HepG2 (cell line): ENCODE results near the gene IRF7. TPM values are rescaled to one million over a fixed set of nuclear protein-coding genes. Genes with fewer than 3 reads are reported as not detected.

Experiments
- ARNTL ChIP-seq: sonication (generic); formaldehyde crosslinking; IDR thresholded peaks from 2 replicates; pipeline ENCODE4 v1.4.0; 2020; ENCODE audit warnings: mild to moderate bottlenecking, missing genetic modification reagents
- CREBL2 ChIP-seq: sonication (generic); formaldehyde crosslinking; IDR thresholded peaks from 2 replicates; pipeline ENCODE4 v1.8.1; 2023; ENCODE audit warnings: missing genetic modification reagents, mild to moderate bottlenecking, borderline replicate concordance
- FOSL2 ChIP-seq: sonication (generic); formaldehyde crosslinking; IDR thresholded peaks from 2 replicates; pipeline ENCODE4 v1.4.0; 2020; ENCODE audit warnings: missing genetic modification reagents
- HNF4A ChIP-seq: sonication (generic); formaldehyde crosslinking; IDR thresholded peaks from 2 replicates; pipeline ENCODE4 v1.4.0; 2020; ENCODE audit warnings: missing genetic modification reagents
- HNRNPL ChIP-seq: fragments of 200-400 bp; formaldehyde crosslinking; IDR thresholded peaks from 2 replicates; pipeline ENCODE4 v1.6.1; 2017; ENCODE audit warnings: mild to moderate bottlenecking, low read depth, low read length
- LCORL ChIP-seq, 2 experiments: fragments of 450-650 bp in 1 of 2; sonication (generic) in 1 of 2; formaldehyde crosslinking in 1 of 2; IDR thresholded peaks; 2 replicates each; pipeline versions ENCODE4 v1.5.0 to v1.6.1; 2017 to 2020; ENCODE audit warnings: antibody characterized with exemption in 1 of 2, missing genetic modification reagents in 1 of 2
- MBD4 ChIP-seq: IDR thresholded peaks from 2 replicates; pipeline ENCODE4 v1.6.1; 2012; ENCODE audit warnings: low read length, inconsistent platforms, borderline replicate concordance
- MEIS1 ChIP-seq: sonication (generic); formaldehyde crosslinking; IDR thresholded peaks from 2 replicates; pipeline ENCODE4 v1.9.0; 2021; ENCODE audit warnings: mild to moderate bottlenecking, missing genetic modification reagents, moderate library complexity, borderline replicate concordance
- MIER3 ChIP-seq: IDR thresholded peaks from 2 replicates; pipeline ENCODE4 v1.6.1; 2016; ENCODE audit warnings: missing compliant biosample characterization, borderline replicate concordance
- NFE2 ChIP-seq: sonication (generic); formaldehyde crosslinking; IDR thresholded peaks from 2 replicates; pipeline ENCODE4 v1.4.0; 2020; ENCODE audit warnings: missing genetic modification reagents
- NKX3-1 ChIP-seq: sonication (generic); formaldehyde crosslinking; IDR thresholded peaks from 2 replicates; pipeline ENCODE4 v1.5.0; 2020; ENCODE audit warnings: missing genetic modification reagents
- NR3C1 ChIP-seq: sonication (generic); formaldehyde crosslinking; IDR thresholded peaks from 2 replicates; pipeline ENCODE4 v1.4.0; 2020; ENCODE audit warnings: missing genetic modification reagents
- SAP130 ChIP-seq: IDR thresholded peaks from 2 replicates; pipeline ENCODE4 v1.6.1; 2016; ENCODE audit warnings: low read depth
- SRSF4 ChIP-seq: fragments of 200-400 bp; formaldehyde crosslinking; IDR thresholded peaks from one replicate; pipeline ENCODE4 v1.6.1; 2018; ENCODE audit warnings: mild to moderate bottlenecking, low read depth, low read length, moderate library complexity; ENCODE audit not compliant: poor library complexity, severe bottlenecking
- YEATS2 ChIP-seq: sonication (generic); formaldehyde crosslinking; IDR thresholded peaks from 2 replicates; pipeline ENCODE4 v1.4.0; 2020; ENCODE audit warnings: missing genetic modification reagents, borderline replicate concordance
- ZGPAT ChIP-seq: IDR thresholded peaks from 2 replicates; pipeline ENCODE4 v1.6.1; 2016; ENCODE audit warnings: mild to moderate bottlenecking
- ZMYM2 ChIP-seq: sonication (generic); formaldehyde crosslinking; IDR thresholded peaks from 2 replicates; pipeline ENCODE4 v1.8.0; 2022; ENCODE audit warnings: mild to moderate bottlenecking, missing genetic modification reagents
- ZNF225 ChIP-seq: sonication (generic); formaldehyde crosslinking; IDR thresholded peaks from 2 replicates; pipeline ENCODE4 v1.4.0; 2020; ENCODE audit warnings: mild to moderate bottlenecking, missing genetic modification reagents
- ZNF503 ChIP-seq: sonication (generic); formaldehyde crosslinking; IDR thresholded peaks from 2 replicates; pipeline ENCODE4 v1.4.0; 2020; ENCODE audit warnings: missing genetic modification reagents
- ZNF549 ChIP-seq: sonication (generic); formaldehyde crosslinking; IDR thresholded peaks from 2 replicates; pipeline ENCODE4 v1.5.0; 2020; ENCODE audit warnings: missing genetic modification reagents
- ZNF562 ChIP-seq: sonication (generic); formaldehyde crosslinking; IDR thresholded peaks from 2 replicates; pipeline ENCODE4 v1.8.0; 2022; ENCODE audit warnings: missing genetic modification reagents, borderline replicate concordance
- ZNF563 ChIP-seq: sonication (generic); formaldehyde crosslinking; IDR thresholded peaks from 2 replicates; pipeline ENCODE4 v1.8.0; 2022; ENCODE audit warnings: mild to moderate bottlenecking, moderate library complexity, missing genetic modification reagents
- ZNF687 ChIP-seq: sonication (generic); formaldehyde crosslinking; IDR thresholded peaks from 2 replicates; pipeline ENCODE4 v1.5.1; 2020; ENCODE audit warnings: mild to moderate bottlenecking, missing genetic modification reagents, moderate library complexity
- polyA plus RNA-seq, 8 experiments: library from polyadenylated mRNA; depleted of rRNA in 3 of 8; stranded (reverse) in 7 of 8; unstranded in 1 of 8; fragments of >200 nt; fragmentation: Illumina TruSeq in 4 of 8; extraction: Trizol in 4 of 8; gene quantifications; 2 replicates each; pipeline versions ENCODE4 v1.2.1 to v1.2.3, GENCODE V29; 2011 to 2016; ENCODE audit warnings: low read depth in 4 of 8, missing spikeins in 1 of 8, mixed read lengths in 1 of 8; ENCODE audit not compliant: insufficient read depth in 1 of 8
- total RNA-seq, 5 experiments: library from RNA; depleted of rRNA; stranded (reverse); fragments of >200 nt; fragmentation: Illumina TruSeq; extraction: Trizol; gene quantifications; 2 replicates each; pipeline ENCODE4 v1.2.3, GENCODE V29; 2016; ENCODE audit warnings: low read depth in 1 of 5

Gene IRF7
- total and polyA plus RNA-seq, 2 of the 13 experiments (the other 11 are each of a cell fraction or from before 2014, with no cell fraction given) = not detected

- TF ChIP-seq ZNF687 (CRISPR knock-in tag) = peak; percentile 54
- TF ChIP-seq SRSF4 = no peak
- TF ChIP-seq ARNTL = 0 out of 2 replicates have a peak, but pooled peaks have one; percentile 33
- TF ChIP-seq NFE2 (CRISPR knock-in tag) = no peak
- 0 out of 2 replicates have a peak, but pooled peaks have one; percentile 22 for TF ChIP-seq SAP130 (CRISPR knock-in tag)
- no peak for TF ChIP-seq ZGPAT (CRISPR knock-in tag)
- no peak for TF ChIP-seq NR3C1 (CRISPR knock-in tag)
- TF ChIP-seq MIER3 = no peak
- peak; percentile 43; the same call in 1 of the 2 replicates for TF ChIP-seq ZNF225
- TF ChIP-seq ZMYM2 (CRISPR knock-in tag) = peak; percentile 38; the same call in 1 of the 2 replicates
- TF ChIP-seq MEIS1 = no peak
- TF ChIP-seq FOSL2 (CRISPR knock-in tag) = no peak
- TF ChIP-seq LCORL (IDR thresholded peaks at IDR 0.05) = no peak
- 0 out of 2 replicates have a peak, but pooled peaks have one; percentile 42 for TF ChIP-seq LCORL (CRISPR knock-in tag; IDR thresholded peaks at IDR 0.05)
- no peak for TF ChIP-seq YEATS2 (CRISPR knock-in tag)
- no peak for TF ChIP-seq ZNF563 (CRISPR knock-in tag)
- TF ChIP-seq CREBL2 = no peak
- peak; percentile 85 for TF ChIP-seq HNF4A (CRISPR knock-in tag)
- TF ChIP-seq ZNF562 (CRISPR knock-in tag) = no peak
- TF ChIP-seq HNRNPL = no peak
- TF ChIP-seq MBD4 = no peak
- TF ChIP-seq ZNF549 (CRISPR knock-in tag) = no peak
- TF ChIP-seq NKX3-1 (CRISPR knock-in tag) = no peak
- no peak for TF ChIP-seq ZNF503 (CRISPR knock-in tag)
These were observed 37.3 kb downstream of the IRF7 start (continued) for GRCh38 chr11:578276-579035.
